ENCODE data around the gene ATXN7L1. TPM values are rescaled to one million over a fixed set of nuclear protein-coding genes. Genes with fewer than 3 reads are reported as not detected.

Gene ATXN7L1
- total RNA-seq, 6 experiments from 2014 or later: 7.1 to 15.7 (median 11.0) TPM

DNA sequence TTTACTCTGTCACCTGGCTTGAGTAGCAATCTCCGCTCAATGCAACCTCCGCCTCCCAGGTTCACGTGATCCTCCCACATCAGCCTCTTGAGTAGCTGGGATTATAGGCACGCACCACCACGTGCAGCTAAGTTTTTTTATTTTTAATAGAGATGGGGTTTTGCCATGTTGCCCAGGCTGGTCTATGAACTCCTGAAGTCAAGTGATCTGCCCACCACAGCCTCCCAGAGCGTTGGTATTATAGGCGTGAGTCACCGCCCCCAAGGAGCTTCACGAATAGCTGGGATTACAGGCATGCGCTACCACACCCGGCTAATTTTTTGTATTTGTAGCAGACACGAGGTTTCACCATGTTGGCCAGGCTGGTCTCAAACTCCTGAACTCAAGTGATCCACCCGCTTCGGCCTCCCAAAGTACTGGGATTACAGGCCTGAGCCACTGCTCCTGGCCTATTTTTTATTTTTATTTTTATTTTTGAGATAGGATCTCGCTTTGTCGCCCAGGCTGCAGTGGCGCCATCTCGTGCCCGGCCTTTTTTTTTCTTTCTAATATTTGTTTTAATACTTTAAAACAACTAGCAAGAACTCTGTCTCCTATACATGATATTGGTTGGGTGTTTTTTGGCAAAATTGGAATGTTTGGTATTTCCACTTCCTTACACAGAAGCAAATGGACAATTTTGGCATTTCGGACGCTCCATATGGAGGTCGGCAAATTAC lies 296.2 kb downstream of the ATXN7L1 start:
- no peaks in the 10 kb centered on the region for H3K9me3 ChIP-seq
- WGBS (ENCODE audit: insufficient coverage, low coverage, low lambda C conversion rate, missing lambda C conversion rate): 92% methylated on average over 21 of the region's 22 CpGs
- intact Hi-C loops (cut with DNase I): no loop called here
- no peak overlapping the region for H3K27ac ChIP-seq
- no peak overlapping the region for H3K4me3 ChIP-seq
- TF ChIP-seq, protein P1, sequence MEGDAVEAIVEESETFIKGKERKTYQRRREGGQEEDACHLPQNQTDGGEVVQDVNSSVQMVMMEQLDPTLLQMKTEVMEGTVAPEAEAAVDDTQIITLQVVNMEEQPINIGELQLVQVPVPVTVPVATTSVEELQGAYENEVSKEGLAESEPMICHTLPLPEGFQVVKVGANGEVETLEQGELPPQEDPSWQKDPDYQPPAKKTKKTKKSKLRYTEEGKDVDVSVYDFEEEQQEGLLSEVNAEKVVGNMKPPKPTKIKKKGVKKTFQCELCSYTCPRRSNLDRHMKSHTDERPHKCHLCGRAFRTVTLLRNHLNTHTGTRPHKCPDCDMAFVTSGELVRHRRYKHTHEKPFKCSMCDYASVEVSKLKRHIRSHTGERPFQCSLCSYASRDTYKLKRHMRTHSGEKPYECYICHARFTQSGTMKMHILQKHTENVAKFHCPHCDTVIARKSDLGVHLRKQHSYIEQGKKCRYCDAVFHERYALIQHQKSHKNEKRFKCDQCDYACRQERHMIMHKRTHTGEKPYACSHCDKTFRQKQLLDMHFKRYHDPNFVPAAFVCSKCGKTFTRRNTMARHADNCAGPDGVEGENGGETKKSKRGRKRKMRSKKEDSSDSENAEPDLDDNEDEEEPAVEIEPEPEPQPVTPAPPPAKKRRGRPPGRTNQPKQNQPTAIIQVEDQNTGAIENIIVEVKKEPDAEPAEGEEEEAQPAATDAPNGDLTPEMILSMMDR (IDR thresholded peaks at IDR 0.05): no peak
- TF ChIP-seq POLR2A (IDR thresholded peaks at IDR 0.05): no peak
- ATAC-seq (no peak), DNase-seq (no peak)
- H3K27me3 ChIP-seq: no peaks in the 10 kb centered on the region
- no peaks in the 10 kb centered on the region for H3K36me3 ChIP-seq
- H3K4me1 ChIP-seq: peaks cover 0 to 7% (median 0%) of the 10 kb centered on the region in 4 donors

DNA sequence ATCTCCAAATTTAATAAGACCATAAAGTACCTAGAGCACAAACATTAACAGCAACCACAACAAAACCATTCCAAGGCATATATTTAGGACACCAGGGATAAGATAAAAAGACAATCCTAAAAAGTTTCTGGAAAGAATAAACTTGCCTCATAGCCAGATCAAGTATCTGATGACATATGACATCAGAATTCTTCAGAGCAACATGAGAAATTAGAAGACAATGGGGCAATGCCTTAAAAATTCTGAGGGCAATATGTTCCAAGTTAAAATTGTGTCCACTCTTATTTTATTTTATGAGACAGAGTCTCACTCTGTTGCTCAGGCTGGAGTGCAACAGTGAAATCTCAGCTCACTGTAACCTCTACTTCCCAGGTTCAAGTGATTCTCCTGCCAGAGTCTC lies 297.9 kb downstream of the ATXN7L1 start:
- no peak for TF ChIP-seq POLR2A (IDR thresholded peaks at IDR 0.05)
- TF ChIP-seq, protein P1 (IDR thresholded peaks at IDR 0.05): no peak
- no peak overlapping the region for H3K4me3 ChIP-seq
- no peaks in the 10 kb centered on the region for H3K9me3 ChIP-seq
- ATAC-seq: no peak
- intact Hi-C loops (cut with DNase I): no loop called here
- DNase-seq: no peak
- H3K27ac ChIP-seq: no peak overlapping the region
- no peaks in the 10 kb centered on the region for H3K36me3 ChIP-seq
- H3K27me3 ChIP-seq: no peaks in the 10 kb centered on the region
- peaks cover 0 to 7% (median 0%) of the 10 kb centered on the region in 4 donors for H3K4me1 ChIP-seq

DNA sequence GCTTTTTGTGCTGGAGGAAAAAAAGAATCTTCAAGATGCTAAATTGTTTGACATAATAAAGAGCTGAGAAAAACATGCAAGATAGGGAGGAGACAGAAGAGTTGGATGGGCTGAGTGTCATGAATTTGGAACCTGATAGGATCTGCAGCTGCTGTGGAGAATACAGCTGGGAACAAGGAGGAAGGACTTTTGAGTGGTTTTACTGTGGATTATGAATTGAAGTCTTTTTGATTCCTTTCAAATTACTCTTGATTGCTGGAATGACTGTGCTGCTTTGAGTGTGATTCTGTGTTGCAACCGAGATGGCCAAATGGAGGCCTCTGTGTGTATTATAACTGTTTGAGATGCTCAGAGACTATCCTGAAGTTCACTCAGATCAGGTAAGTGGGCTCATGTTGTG lies 299.1 kb downstream of the ATXN7L1 start:
- DNase-seq: no peak
- Histone ChIP-seq H3K4me3 (no peak overlapping the region), H3K27ac (no peak overlapping the region), H3K4me1 (peaks cover 0 to 7% (median 0%) of the 10 kb centered on the region in 4 donors), H3K27me3 (no peaks in the 10 kb centered on the region), H3K36me3 (no peaks in the 10 kb centered on the region), H3K9me3 (no peaks in the 10 kb centered on the region)
- intact Hi-C loops (cut with DNase I): no loop called here
- WGBS (ENCODE audit: insufficient coverage, low coverage, low lambda C conversion rate, missing lambda C conversion rate): 100% methylated on average over 1 of the region's 1 CpG
- TF ChIP-seq POLR2A (IDR thresholded peaks at IDR 0.05): no peak
- TF ChIP-seq, protein P1 (IDR thresholded peaks at IDR 0.05): no peak
- ATAC-seq: no peak

DNA sequence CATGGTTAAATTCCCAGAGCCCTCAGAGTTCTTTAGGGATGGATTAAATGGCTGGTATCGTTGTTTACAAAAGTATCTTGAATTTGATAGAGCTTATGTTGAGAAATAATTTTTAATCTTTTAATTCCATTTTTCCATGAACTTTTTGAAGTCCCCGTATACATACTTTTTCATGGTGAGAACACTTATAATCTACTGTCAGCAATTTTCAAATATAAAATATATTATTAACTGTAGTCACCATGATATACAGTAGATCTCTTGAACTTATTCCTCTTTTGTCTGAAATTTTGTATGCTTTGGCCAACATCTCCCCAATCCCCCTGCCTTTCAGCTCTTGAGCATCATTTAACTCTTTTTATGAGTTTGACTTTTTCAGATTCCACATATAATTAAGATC lies 304.5 kb downstream of the ATXN7L1 start:
- Histone ChIP-seq H3K4me3 (no peak overlapping the region), H3K36me3 (peaks cover 0 to 18% (median 5%) of the 10 kb centered on the region in 4 donors), H3K27ac (no peak overlapping the region), H3K4me1 (no peaks in the 10 kb centered on the region), H3K27me3 (no peaks in the 10 kb centered on the region), H3K9me3 (no peaks in the 10 kb centered on the region)
- intact Hi-C loops (cut with DNase I): no loop called here
- DNase-seq: no peak
- ATAC-seq: no peak
- 100% methylated on average over 2 of the region's 2 CpGs for WGBS (ENCODE audit: insufficient coverage, low coverage, low lambda C conversion rate, missing lambda C conversion rate)
- TF ChIP-seq, protein P1 (IDR thresholded peaks at IDR 0.05): no peak
- no peak for TF ChIP-seq POLR2A (IDR thresholded peaks at IDR 0.05)
